NB4 (cell line): ENCODE data around the gene AMER2.

Experiments used
- DNase-seq: peaks from one replicate; pipeline ENCODE4 v3.0.0; 2010; ENCODE audit warnings: low read depth
- H3K4me3 ChIP-seq: one replicate; pipeline ENCODE4 v1.5.1; 2011; ENCODE audit warnings: mild to moderate bottlenecking, low read depth, low read length, moderate library complexity
- MYC ChIP-seq: IDR thresholded peaks from 2 replicates; pipeline ENCODE4 v1.6.1; 2011; ENCODE audit warnings: low read depth, low read length
- POLR2A ChIP-seq: IDR thresholded peaks from 2 replicates; pipeline ENCODE4 v1.6.1; 2011; ENCODE audit warnings: mild to moderate bottlenecking; ENCODE audit not compliant: insufficient read length; ENCODE audit errors: extremely low read depth
- TF ChIP-seq, protein P1 (sequence below): IDR thresholded peaks from 2 replicates; pipeline ENCODE4 v1.6.1; 2011; ENCODE audit warnings: low read depth, low read length
- TF ChIP-seq, protein P2 (sequence below): IDR thresholded peaks from one replicate; pipeline ENCODE4 v1.5.1; 2012; ENCODE audit warnings: low read depth, low read length

AMER2 gene

DNA sequence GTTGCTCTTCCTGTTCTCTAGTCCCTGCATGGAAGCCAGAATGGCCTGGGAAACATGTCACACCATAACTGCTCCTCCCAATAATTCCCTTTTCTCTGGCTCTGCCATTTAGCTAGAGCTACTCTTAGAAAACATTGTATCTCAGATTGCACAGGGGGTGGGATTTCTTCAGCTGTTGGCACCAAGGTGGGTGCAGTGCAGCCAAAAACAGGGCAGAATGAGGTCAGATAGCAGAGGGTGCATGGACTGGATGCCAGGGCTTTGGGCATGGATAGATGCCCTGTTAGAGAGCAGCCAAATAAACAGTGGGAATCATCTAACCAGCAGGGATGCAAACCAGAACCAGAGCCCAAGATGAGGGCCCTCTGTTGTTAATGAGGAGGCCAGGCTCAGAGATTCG is 4.9 kb upstream of the AMER2 start:
- no peak for DNase-seq
- TF ChIP-seq, protein P1, sequence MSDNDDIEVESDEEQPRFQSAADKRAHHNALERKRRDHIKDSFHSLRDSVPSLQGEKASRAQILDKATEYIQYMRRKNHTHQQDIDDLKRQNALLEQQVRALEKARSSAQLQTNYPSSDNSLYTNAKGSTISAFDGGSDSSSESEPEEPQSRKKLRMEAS, result no peak
- TF ChIP-seq MYC (no peak), POLR2A (no peak)
- TF ChIP-seq, protein P2, sequence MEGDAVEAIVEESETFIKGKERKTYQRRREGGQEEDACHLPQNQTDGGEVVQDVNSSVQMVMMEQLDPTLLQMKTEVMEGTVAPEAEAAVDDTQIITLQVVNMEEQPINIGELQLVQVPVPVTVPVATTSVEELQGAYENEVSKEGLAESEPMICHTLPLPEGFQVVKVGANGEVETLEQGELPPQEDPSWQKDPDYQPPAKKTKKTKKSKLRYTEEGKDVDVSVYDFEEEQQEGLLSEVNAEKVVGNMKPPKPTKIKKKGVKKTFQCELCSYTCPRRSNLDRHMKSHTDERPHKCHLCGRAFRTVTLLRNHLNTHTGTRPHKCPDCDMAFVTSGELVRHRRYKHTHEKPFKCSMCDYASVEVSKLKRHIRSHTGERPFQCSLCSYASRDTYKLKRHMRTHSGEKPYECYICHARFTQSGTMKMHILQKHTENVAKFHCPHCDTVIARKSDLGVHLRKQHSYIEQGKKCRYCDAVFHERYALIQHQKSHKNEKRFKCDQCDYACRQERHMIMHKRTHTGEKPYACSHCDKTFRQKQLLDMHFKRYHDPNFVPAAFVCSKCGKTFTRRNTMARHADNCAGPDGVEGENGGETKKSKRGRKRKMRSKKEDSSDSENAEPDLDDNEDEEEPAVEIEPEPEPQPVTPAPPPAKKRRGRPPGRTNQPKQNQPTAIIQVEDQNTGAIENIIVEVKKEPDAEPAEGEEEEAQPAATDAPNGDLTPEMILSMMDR, result no peak
- no peak overlapping the region for H3K4me3 ChIP-seq

DNA sequence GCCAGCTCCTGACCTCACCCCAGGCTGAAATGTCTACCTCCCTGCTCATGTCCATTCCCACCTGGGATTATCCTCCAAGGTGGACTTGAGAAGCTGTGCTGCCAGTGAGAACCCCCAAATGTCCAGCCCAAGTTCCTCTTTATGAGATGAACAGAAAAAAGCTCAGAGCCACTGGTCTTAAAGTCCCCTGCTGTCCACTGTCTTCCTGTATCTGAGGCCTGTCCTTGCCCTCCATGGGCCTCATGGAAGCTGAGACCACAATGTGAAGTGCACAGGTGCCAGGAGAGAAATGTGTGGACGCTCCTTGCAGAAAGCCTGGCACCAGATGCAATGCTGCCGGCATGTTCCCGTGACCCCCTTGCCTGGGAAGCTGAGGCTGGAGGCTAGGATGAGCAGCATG is 3.3 kb upstream of the AMER2 start:
- TF ChIP-seq, protein P1, result no peak
- TF ChIP-seq, protein P2, result no peak
- TF ChIP-seq MYC (no peak), POLR2A (no peak)
- H3K4me3 ChIP-seq, result no peak overlapping the region
- DNase-seq, result no peak

DNA sequence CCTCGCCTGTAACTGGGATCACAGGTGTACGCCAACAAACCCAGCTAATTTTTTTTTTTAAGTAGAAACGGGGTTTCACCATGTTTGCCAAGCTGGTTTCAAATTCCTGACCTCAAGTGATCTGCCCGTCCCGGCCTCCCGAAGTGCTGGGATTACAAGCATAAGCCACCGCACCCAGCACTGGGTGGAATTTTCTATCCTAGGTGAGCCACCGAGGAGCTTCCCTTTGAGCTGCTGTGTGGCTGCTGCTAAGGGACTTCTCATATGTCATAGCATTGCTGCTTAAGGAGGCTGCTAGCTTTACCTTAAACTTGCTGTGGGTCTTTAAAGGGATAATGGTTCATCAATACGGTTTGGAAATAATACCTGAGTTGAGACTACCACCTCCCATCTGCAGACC is 2.9 kb upstream of the AMER2 start:
- no peak for DNase-seq
- TF ChIP-seq, protein P1, result no peak
- TF ChIP-seq, protein P2, result no peak
- H3K4me3 ChIP-seq, result no peak overlapping the region

DNA sequence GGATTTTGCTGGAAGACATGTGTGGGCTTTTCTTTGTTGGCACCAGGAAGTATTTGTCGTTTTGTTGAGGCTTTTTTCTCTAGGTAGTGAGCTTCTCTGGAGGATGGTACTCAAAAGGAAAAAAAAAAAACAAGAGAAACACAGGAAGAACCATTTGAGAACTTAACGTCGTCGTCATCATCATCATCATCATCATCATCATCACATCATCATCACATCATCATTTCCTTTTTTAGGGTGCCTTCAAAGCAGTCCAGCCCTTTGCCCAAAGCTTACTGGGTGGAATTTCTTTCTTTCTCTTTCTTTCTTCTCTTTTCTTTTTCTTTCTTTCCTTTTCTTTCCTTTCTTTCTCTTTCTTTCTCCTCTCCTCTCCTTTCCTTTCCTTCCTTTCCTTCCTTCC is 2.2 kb upstream of the AMER2 start:
- TF ChIP-seq MYC (no peak), POLR2A (no peak)
- TF ChIP-seq, protein P2, result no peak
- TF ChIP-seq, protein P1, result no peak

DNA sequence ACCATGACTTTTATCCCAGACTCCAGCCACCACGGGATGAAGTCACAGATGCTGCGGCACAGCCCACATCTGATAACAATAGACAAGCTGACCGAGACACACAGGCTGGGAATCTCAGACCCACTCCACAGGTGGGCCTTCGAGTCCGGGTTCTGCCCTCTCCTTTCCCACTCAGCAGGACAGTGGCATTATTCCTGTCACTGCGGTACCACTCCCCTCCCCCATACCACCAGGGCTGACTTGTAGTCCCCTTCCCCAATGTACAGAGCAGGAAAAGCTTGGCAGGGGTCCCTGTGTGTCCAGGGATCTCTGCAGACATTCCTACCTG is 179 bp upstream of the AMER2 start:
- TF ChIP-seq POLR2A, result no peak
- TF ChIP-seq, protein P2, result no peak
- no peak for TF ChIP-seq MYC
- TF ChIP-seq, protein P1, result no peak
- no peak overlapping the region for H3K4me3 ChIP-seq
- no peak for DNase-seq

More for the DNA sequence above, 2.2 kb upstream of the AMER2 start:
- no peak overlapping the region for H3K4me3 ChIP-seq
- no peak for DNase-seq

DNA sequence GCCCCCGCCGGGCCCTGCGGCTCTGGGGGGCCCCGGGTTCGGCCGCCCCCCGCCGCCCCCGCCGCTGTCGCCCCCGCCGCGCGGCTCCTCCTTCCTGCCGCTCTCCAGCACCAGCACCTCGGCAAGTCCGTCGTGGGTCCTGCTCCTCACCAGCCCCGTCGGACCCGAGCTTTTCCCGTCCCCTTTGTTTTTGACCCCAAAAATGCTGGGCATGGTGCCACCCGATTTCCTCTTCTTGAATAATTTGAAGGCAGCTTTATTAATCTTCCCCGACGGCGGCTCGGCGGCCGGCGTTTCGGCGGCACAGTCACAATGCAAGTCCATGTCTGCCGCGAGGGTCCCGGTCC is 945 bp downstream of the AMER2 start:
- DNase-seq, result no peak
- H3K4me3 ChIP-seq, result no peak overlapping the region

More for the DNA sequence above, 945 bp downstream of the AMER2 start:
- TF ChIP-seq POLR2A (no peak), MYC (no peak)
- TF ChIP-seq, protein P1, result no peak
- TF ChIP-seq, protein P2, result no peak
